ENCODE data around the gene PTGS1. TPM values are rescaled to one million over a fixed set of nuclear protein-coding genes. Genes with fewer than 3 reads are reported as not detected.

Gene PTGS1
- total and polyA plus RNA-seq, 9 of the 15 experiments (the other 6 are each of a cell fraction or from before 2014, with no cell fraction given), result 3.4 to 12.9 (median 5.3) TPM

DNA sequence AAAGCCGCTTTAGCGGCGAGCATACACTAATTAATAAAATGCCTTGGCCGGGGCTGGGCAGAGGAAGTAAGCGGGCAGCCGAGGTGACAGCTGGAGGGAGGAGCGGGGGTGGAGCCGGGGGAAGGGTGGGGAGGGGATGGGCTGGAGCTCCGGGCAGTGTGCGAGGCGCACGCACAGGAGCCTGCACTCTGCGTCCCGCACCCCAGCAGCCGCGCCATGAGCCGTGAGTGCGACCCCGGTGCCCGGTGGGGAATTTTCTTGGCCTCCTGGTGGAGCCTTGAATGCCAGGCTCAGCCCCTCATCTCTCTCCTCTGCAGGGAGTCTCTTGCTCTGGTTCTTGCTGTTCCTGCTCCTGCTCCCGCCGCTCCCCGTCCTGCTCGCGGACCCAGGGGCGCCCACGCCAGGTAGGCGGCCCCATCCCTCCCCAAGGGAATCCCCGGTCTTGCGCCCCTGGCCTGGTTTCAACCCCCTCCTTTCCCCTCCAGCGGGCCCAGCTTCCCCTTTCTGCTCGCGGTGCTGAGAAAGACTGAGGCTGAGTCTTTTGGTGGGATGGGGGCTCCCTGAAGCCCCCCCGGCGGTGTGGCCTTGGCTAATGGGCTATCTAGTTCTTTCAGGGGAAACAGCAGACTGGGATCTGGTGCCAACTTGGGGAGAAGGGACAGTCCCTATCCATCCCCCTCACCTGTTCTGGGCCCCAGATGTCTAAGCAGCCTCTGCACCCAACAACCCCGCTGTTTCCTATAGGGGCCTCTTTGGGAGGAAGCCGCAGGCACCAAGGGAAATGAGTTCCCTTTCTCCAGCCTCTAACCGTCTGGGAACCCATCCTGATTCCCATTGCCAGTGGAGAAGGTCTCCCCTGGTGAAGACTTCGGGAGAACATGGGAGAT is at the start of gene PTGS1 (continued):
- TF ChIP-seq, protein P1, sequence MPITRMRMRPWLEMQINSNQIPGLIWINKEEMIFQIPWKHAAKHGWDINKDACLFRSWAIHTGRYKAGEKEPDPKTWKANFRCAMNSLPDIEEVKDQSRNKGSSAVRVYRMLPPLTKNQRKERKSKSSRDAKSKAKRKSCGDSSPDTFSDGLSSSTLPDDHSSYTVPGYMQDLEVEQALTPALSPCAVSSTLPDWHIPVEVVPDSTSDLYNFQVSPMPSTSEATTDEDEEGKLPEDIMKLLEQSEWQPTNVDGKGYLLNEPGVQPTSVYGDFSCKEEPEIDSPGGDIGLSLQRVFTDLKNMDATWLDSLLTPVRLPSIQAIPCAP (CRISPR knock-in tag; IDR thresholded peaks at IDR 0.05; ENCODE audit: borderline replicate concordance), result no peak
- TF ChIP-seq YY1 (IDR thresholded peaks at IDR 0.05; ENCODE audit: borderline replicate concordance in 1 of 3, control insufficient read depth in 1 of 3, extremely low read depth in 1 of 3, insufficient read depth in 3 of 3, insufficient read length in 1 of 3, insufficient replicate concordance in 2 of 3, low read depth in 1 of 3, low read length in 2 of 3) (no peak), HCFC1 (IDR thresholded peaks at IDR 0.05; ENCODE audit: low read depth, low read length) (no peak), NCOA6 (IDR thresholded peaks at IDR 0.05) (no peak), ZNF146 (CRISPR knock-in tag; IDR thresholded peaks at IDR 0.05; ENCODE audit: unreplicated experiment) (no peak), U2AF1 (optimal IDR thresholded peaks at IDR 0.05; ENCODE audit: low read depth, low read length) (no peak), EGR1 (conservative IDR thresholded peaks at IDR 0.05) (peak; percentile 41; the same call in 1 of the 2 replicates), NRF1 (conservative IDR thresholded peaks at IDR 0.05 in 1 of 2, IDR thresholded peaks at IDR 0.05 in 1 of 2) (peak; percentile 16 to 34; a peak in 1 of 4 replicates), ZNF384 (IDR thresholded peaks at IDR 0.05; ENCODE audit: low read depth, low read length) (no peak), ZNF696 (CRISPR knock-in tag; conservative IDR thresholded peaks at IDR 0.05) (no peak), ZNF780A (CRISPR knock-in tag; IDR thresholded peaks at IDR 0.05) (no peak), RHOXF2B (CRISPR knock-in tag; conservative IDR thresholded peaks at IDR 0.05) (no peak), ZNF140 (CRISPR knock-in tag; IDR thresholded peaks at IDR 0.05) (no peak), POU5F1 (IDR thresholded peaks at IDR 0.05; ENCODE audit: borderline replicate concordance, low read depth, low read length, partially characterized antibody) (no peak)
- TF ChIP-seq, protein P2, sequence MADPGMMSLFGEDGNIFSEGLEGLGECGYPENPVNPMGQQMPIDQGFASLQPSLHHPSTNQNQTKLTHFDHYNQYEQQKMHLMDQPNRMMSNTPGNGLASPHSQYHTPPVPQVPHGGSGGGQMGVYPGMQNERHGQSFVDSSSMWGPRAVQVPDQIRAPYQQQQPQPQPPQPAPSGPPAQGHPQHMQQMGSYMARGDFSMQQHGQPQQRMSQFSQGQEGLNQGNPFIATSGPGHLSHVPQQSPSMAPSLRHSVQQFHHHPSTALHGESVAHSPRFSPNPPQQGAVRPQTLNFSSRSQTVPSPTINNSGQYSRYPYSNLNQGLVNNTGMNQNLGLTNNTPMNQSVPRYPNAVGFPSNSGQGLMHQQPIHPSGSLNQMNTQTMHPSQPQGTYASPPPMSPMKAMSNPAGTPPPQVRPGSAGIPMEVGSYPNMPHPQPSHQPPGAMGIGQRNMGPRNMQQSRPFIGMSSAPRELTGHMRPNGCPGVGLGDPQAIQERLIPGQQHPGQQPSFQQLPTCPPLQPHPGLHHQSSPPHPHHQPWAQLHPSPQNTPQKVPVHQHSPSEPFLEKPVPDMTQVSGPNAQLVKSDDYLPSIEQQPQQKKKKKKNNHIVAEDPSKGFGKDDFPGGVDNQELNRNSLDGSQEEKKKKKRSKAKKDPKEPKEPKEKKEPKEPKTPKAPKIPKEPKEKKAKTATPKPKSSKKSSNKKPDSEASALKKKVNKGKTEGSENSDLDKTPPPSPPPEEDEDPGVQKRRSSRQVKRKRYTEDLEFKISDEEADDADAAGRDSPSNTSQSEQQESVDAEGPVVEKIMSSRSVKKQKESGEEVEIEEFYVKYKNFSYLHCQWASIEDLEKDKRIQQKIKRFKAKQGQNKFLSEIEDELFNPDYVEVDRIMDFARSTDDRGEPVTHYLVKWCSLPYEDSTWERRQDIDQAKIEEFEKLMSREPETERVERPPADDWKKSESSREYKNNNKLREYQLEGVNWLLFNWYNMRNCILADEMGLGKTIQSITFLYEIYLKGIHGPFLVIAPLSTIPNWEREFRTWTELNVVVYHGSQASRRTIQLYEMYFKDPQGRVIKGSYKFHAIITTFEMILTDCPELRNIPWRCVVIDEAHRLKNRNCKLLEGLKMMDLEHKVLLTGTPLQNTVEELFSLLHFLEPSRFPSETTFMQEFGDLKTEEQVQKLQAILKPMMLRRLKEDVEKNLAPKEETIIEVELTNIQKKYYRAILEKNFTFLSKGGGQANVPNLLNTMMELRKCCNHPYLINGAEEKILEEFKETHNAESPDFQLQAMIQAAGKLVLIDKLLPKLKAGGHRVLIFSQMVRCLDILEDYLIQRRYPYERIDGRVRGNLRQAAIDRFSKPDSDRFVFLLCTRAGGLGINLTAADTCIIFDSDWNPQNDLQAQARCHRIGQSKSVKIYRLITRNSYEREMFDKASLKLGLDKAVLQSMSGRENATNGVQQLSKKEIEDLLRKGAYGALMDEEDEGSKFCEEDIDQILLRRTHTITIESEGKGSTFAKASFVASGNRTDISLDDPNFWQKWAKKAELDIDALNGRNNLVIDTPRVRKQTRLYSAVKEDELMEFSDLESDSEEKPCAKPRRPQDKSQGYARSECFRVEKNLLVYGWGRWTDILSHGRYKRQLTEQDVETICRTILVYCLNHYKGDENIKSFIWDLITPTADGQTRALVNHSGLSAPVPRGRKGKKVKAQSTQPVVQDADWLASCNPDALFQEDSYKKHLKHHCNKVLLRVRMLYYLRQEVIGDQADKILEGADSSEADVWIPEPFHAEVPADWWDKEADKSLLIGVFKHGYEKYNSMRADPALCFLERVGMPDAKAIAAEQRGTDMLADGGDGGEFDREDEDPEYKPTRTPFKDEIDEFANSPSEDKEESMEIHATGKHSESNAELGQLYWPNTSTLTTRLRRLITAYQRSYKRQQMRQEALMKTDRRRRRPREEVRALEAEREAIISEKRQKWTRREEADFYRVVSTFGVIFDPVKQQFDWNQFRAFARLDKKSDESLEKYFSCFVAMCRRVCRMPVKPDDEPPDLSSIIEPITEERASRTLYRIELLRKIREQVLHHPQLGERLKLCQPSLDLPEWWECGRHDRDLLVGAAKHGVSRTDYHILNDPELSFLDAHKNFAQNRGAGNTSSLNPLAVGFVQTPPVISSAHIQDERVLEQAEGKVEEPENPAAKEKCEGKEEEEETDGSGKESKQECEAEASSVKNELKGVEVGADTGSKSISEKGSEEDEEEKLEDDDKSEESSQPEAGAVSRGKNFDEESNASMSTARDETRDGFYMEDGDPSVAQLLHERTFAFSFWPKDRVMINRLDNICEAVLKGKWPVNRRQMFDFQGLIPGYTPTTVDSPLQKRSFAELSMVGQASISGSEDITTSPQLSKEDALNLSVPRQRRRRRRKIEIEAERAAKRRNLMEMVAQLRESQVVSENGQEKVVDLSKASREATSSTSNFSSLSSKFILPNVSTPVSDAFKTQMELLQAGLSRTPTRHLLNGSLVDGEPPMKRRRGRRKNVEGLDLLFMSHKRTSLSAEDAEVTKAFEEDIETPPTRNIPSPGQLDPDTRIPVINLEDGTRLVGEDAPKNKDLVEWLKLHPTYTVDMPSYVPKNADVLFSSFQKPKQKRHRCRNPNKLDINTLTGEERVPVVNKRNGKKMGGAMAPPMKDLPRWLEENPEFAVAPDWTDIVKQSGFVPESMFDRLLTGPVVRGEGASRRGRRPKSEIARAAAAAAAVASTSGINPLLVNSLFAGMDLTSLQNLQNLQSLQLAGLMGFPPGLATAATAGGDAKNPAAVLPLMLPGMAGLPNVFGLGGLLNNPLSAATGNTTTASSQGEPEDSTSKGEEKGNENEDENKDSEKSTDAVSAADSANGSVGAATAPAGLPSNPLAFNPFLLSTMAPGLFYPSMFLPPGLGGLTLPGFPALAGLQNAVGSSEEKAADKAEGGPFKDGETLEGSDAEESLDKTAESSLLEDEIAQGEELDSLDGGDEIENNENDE (IDR thresholded peaks at IDR 0.05; ENCODE audit: low read depth, low read length), result no peak
